ENCODE results near the gene LRMDA. TPM values are rescaled to one million over a fixed set of nuclear protein-coding genes. Genes with fewer than 3 reads are reported as not detected.
A peak's percentile ranks its signal among the peaks of the same experiment; 100 is the strongest.

The LRMDA gene
- polyA plus RNA-seq (0.46 TPM in 1 of 3 replicates, not detected in the others), polyA minus RNA-seq (1.0 TPM in 1 of 3 replicates, not detected in the others)
- polyA plus RNA-seq (2011; ENCODE audit: low read depth), result not detected
- 0.32 TPM in 1 of 2 replicates, not detected in the other for polyA plus RNA-seq (2011; cell fraction: cytosol; rRNA removed)
- polyA plus RNA-seq (2011; cell fraction: nucleus; rRNA removed), result 0.60 TPM in 1 of 2 replicates, not detected in the other
- polyA plus RNA-seq (2012; ENCODE audit: low replicate concordance), result not detected in 2 replicates
- polyA minus RNA-seq (2011; cell fraction: cytosol; rRNA and poly(A)+ RNA removed), result not detected
- 2.6 TPM in 1 of 2 replicates, not detected in the other for polyA minus RNA-seq (2011; cell fraction: nucleus; rRNA and poly(A)+ RNA removed)

DNA sequence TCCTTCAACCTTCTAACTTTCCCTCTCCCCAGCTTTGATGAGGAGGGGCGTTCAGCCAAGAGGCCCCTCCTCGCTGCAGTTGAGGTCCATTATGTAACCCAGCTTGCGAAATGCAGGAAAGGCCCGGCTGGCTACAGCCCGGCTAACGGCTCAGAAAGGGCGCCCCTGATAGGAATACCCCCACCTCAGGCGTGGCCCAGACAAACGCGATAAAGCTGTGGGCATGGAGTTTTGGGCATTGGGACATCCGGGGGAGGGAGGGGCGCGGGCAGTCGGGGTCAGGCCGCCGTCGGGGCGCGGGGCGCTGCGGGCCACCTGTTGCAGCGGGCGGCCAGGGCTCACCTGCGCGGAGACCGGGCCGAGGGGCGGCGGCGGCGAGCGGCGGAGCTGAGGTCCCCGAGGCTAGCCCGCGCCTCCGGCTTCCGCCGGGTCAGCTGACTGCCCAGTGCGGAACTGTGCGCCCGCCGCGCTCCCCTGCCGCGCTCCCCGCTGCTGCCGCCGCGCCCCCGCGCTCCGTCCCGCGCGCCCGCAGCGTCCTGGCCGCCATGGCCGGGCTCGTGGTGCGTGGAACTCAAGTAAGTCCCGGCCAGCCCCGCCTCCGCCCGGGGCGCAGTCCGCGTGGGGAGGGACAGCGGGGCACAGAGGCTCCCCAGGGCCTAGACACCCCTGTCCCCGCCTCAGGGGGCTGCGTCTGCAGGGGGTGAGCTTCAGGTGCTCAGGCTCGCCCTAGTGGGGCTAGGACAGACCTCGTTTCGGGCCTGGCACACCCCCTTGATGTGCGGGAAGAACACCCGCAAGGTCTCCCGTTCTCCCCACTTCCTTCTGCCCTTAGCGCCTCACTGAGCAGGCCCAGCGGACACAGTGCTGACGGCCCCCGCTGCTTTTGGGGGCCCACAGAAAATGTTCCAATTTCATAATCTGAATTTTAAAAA, at the start of gene LRMDA:
Gene LRMDA, plus strand, starts transcription at position 445 of the 932 bp plus-strand sequence.
- Histone ChIP-seq H3K4me1 (ENCODE audit: control insufficient read depth, extremely low read depth, insufficient read depth, low read length) (peaks cover 36% of the 10 kb centered on the region), H4K20me1 (ENCODE audit: control insufficient read depth, extremely low read depth, insufficient read depth, low read length) (no peaks in the 10 kb centered on the region), H3K27me3 (ENCODE audit: control insufficient read depth, extremely low read depth, insufficient read depth, low read length) (no peaks in the 10 kb centered on the region), H3K4me2 (ENCODE audit: control insufficient read depth, extremely low read depth, insufficient read depth, low read depth, low read length) (peak within 1 kb of the TSS; percentile 82), H2AFZ (ENCODE audit: control insufficient read depth, low read length) (peak within 1 kb of the TSS; percentile 84), H3K9me1 (ENCODE audit: control insufficient read depth, extremely low read depth, insufficient read depth, low read length) (no peaks in the 10 kb centered on the region), H3K36me3 (ENCODE audit: control insufficient read depth in 2 of 2, extremely low read depth in 1 of 2, insufficient read depth in 2 of 2, low read length in 2 of 2) (no peaks in the 10 kb centered on the region), H3K27ac (ENCODE audit: control insufficient read depth, insufficient read depth, low read length) (peak within 1 kb of the TSS; percentile 37), H3K79me2 (ENCODE audit: control insufficient read depth, insufficient read depth, low read length) (no peaks in the 10 kb centered on the region), H3K9ac (ENCODE audit: control insufficient read depth, extremely low read depth, insufficient read depth, low read length) (no peak within 1 kb of the TSS), H3K9me3 (ENCODE audit: control insufficient read depth, low read depth, low read length) (no peaks in the 10 kb centered on the region), H3K4me3 (ENCODE audit: control insufficient read depth in 2 of 3, extremely low read depth in 1 of 3, insufficient read depth in 2 of 3, low read depth in 1 of 3, low read length in 3 of 3) (peak within 1 kb of the TSS in 1 of 3 experiments; percentile 30)
- dilution Hi-C loops (cut with MboI; ENCODE audit: extremely low pct_ligation_motif_present, low sequenced_read_pairs), result no loop called here
- DNase-seq (ENCODE audit: low read depth, low spot score) (no peak), FAIRE-seq (no peak)
- TF ChIP-seq, protein P1, sequence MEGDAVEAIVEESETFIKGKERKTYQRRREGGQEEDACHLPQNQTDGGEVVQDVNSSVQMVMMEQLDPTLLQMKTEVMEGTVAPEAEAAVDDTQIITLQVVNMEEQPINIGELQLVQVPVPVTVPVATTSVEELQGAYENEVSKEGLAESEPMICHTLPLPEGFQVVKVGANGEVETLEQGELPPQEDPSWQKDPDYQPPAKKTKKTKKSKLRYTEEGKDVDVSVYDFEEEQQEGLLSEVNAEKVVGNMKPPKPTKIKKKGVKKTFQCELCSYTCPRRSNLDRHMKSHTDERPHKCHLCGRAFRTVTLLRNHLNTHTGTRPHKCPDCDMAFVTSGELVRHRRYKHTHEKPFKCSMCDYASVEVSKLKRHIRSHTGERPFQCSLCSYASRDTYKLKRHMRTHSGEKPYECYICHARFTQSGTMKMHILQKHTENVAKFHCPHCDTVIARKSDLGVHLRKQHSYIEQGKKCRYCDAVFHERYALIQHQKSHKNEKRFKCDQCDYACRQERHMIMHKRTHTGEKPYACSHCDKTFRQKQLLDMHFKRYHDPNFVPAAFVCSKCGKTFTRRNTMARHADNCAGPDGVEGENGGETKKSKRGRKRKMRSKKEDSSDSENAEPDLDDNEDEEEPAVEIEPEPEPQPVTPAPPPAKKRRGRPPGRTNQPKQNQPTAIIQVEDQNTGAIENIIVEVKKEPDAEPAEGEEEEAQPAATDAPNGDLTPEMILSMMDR (optimal IDR thresholded peaks at IDR 0.05 in 1 of 3, IDR thresholded peaks at IDR 0.05 in 1 of 3, conservative IDR thresholded peaks at IDR 0.05 in 1 of 3; ENCODE audit: extremely low read depth in 1 of 3, insufficient read depth in 2 of 3, low read length in 3 of 3), result no peak
- no peak for TF ChIP-seq EZH2 (IDR thresholded peaks at IDR 0.05; ENCODE audit: low read length)

DNA sequence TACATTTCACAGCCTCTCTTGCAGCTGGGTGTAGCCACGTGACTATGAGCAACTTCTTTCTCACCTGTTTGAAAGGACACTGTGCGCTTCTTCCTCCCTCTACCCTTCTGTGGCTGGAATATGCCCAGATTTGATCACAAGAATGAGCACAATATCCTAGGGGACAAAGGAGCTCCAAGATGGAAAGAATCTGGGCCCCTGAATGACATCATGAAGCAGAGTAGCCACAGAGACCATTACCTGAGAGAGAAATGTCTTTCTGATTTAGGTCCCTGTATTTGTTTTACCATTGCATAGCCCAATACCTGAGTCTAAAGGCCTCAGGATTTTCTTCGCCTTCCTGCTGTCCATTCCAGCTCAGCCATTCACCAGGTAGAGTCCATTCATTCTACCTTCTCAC, 45.3 kb upstream of the LRMDA start:
- no peak for FAIRE-seq
- no peaks in the 10 kb centered on the region for H3K27me3 ChIP-seq (ENCODE audit: control insufficient read depth, extremely low read depth, insufficient read depth, low read length)

More for the DNA sequence above, 45.3 kb upstream of the LRMDA start:
- no peak overlapping the region for H2AFZ ChIP-seq (ENCODE audit: control insufficient read depth, low read length)
- peaks cover 2% of the 10 kb centered on the region for H3K9me3 ChIP-seq (ENCODE audit: control insufficient read depth, low read depth, low read length)
- no peak overlapping the region for H3K4me3 ChIP-seq (ENCODE audit: control insufficient read depth in 2 of 3, extremely low read depth in 1 of 3, insufficient read depth in 2 of 3, low read depth in 1 of 3, low read length in 3 of 3)
- no peaks in the 10 kb centered on the region for H3K9me1 ChIP-seq (ENCODE audit: control insufficient read depth, extremely low read depth, insufficient read depth, low read length)
- H3K27ac ChIP-seq (ENCODE audit: control insufficient read depth, insufficient read depth, low read length), result no peak overlapping the region
- dilution Hi-C loops (cut with MboI; ENCODE audit: extremely low pct_ligation_motif_present, low sequenced_read_pairs), result no loop called here
- no peaks in the 10 kb centered on the region for H4K20me1 ChIP-seq (ENCODE audit: control insufficient read depth, extremely low read depth, insufficient read depth, low read length)
- no peak for TF ChIP-seq EZH2 (IDR thresholded peaks at IDR 0.05; ENCODE audit: low read length)
- TF ChIP-seq, protein P1 (optimal IDR thresholded peaks at IDR 0.05 in 1 of 3, IDR thresholded peaks at IDR 0.05 in 1 of 3, conservative IDR thresholded peaks at IDR 0.05 in 1 of 3; ENCODE audit: extremely low read depth in 1 of 3, insufficient read depth in 2 of 3, low read length in 3 of 3), result no peak
- H3K4me2 ChIP-seq (ENCODE audit: control insufficient read depth, extremely low read depth, insufficient read depth, low read depth, low read length), result no peak overlapping the region
- no peak for DNase-seq (ENCODE audit: low read depth, low spot score)
- no peaks in the 10 kb centered on the region for H3K36me3 ChIP-seq (ENCODE audit: control insufficient read depth in 2 of 2, extremely low read depth in 1 of 2, insufficient read depth in 2 of 2, low read length in 2 of 2)
- H3K4me1 ChIP-seq (ENCODE audit: control insufficient read depth, extremely low read depth, insufficient read depth, low read length), result no peaks in the 10 kb centered on the region
- no peak overlapping the region for H3K9ac ChIP-seq (ENCODE audit: control insufficient read depth, extremely low read depth, insufficient read depth, low read length)
- H3K79me2 ChIP-seq (ENCODE audit: control insufficient read depth, insufficient read depth, low read length), result no peaks in the 10 kb centered on the region

All from keratinocyte (primary cell).